Stimulated activated CD8-positive, alpha-beta memory T cell treated with anti-CD3 and anti-CD28 coated beads, Interleukin-12 subunit alpha, Interleukin-12 subunit beta, amount 100 ng/mL, for 4 hours (primary cell): ENCODE results near the gene SPACA4.
"Not testable (repeated sequence)": the region's sequence is repeated elsewhere in the genome, so short reads cannot be mapped to it uniquely, and the experiment has no call there.

Experiments used
- DNase-seq: peaks from one replicate; pipeline ENCODE4 v3.0.0-alpha.2; 2020; ENCODE audit warnings: low read depth

The SPACA4 gene

GRCh38 chr19:48606463-48607358, at the start of gene SPACA4:
SPACA4 (plus strand) TSS chr19:48606742; CDS start chr19:48606979, 237 bp downstream.
- no peak for DNase-seq

GRCh38 chr19:48556825-48557224, 49.7 kb upstream of the SPACA4 start:
- DNase-seq, result no peak

- DNase-seq, result no peak
These were observed 48.4 kb upstream of the SPACA4 start for GRCh38 chr19:48558018-48558684.

- DNase-seq, result no peak
These were observed 46.4 kb upstream of the SPACA4 start for GRCh38 chr19:48560095-48560530.

- no peak for DNase-seq
These were observed 45.1 kb upstream of the SPACA4 start for GRCh38 chr19:48561412-48561811.

- DNase-seq, result no peak
These were observed 41.5 kb upstream of the SPACA4 start for GRCh38 chr19:48565090-48565489.

GRCh38 chr19:48568345-48568886, 38.1 kb upstream of the SPACA4 start:
- DNase-seq, result no peak

GRCh38 chr19:48569814-48570213, 36.7 kb upstream of the SPACA4 start:
- no peak for DNase-seq

GRCh38 chr19:48571378-48572162, 35.0 kb upstream of the SPACA4 start:
- no peak for DNase-seq

GRCh38 chr19:48573163-48573505, 33.4 kb upstream of the SPACA4 start:
- no peak for DNase-seq

GRCh38 chr19:48575931-48576622, 30.5 kb upstream of the SPACA4 start:
- DNase-seq, result no peak

- not testable (repeated sequence) for DNase-seq
These were observed 28.6 kb upstream of the SPACA4 start for GRCh38 chr19:48577908-48578307.

GRCh38 chr19:48578891-48579290, 27.7 kb upstream of the SPACA4 start:
- no peak for DNase-seq

GRCh38 chr19:48582168-48582567, 24.4 kb upstream of the SPACA4 start:
- no peak for DNase-seq

GRCh38 chr19:48587387-48587786, 19.2 kb upstream of the SPACA4 start:
- no peak for DNase-seq

GRCh38 chr19:48588670-48589401, 17.7 kb upstream of the SPACA4 start:
- DNase-seq, result peak; percentile 64

GRCh38 chr19:48591021-48591420, 15.5 kb upstream of the SPACA4 start:
- DNase-seq, result no peak

- DNase-seq, result no peak
These were observed 11.4 kb upstream of the SPACA4 start for GRCh38 chr19:48595171-48595570.

GRCh38 chr19:48595833-48596232, 10.7 kb upstream of the SPACA4 start:
- DNase-seq, result no peak

GRCh38 chr19:48596237-48596636, 10.3 kb upstream of the SPACA4 start:
- DNase-seq, result no peak
